Upper lobe of left lung (tissue), 6 donors: ENCODE results near the gene RNF123. TPM values are rescaled to one million over a fixed set of nuclear protein-coding genes. Genes with fewer than 3 reads are reported as not detected.

Experiments
- ATAC-seq, 2 donors: fragments of 200-7000 bp; cut with Tn5 transposase; one replicate each; pipeline ENCODE4 v1.9.1; 2022; ENCODE audit warnings: mild to moderate bottlenecking in 2 of 2, moderate library complexity in 2 of 2; ENCODE audit not compliant: low FRiP score in 2 of 2
- DNase-seq, 2 donors: peaks; one replicate each; pipeline ENCODE4 v3.0.0-alpha.2; 2019 to 2020
- H3K27ac ChIP-seq, 4 donors: fragments of 200-600 bp; sonication (generic); one replicate each; pipeline ENCODE4 v1.5.1; 2016 to 2019
- H3K27me3 ChIP-seq, 4 donors: fragments of 200-600 bp; sonication (generic); one replicate each; pipeline ENCODE4 v1.5.1; 2017 to 2019
- H3K36me3 ChIP-seq, 4 donors: fragments of 200-600 bp; sonication (generic); one replicate each; pipeline ENCODE4 v1.5.1; 2016 to 2019
- H3K4me1 ChIP-seq, 4 donors: fragments of 200-600 bp; sonication (generic); one replicate each; pipeline ENCODE4 v1.5.1; 2018 to 2019
- H3K4me3 ChIP-seq, 4 donors: fragments of 200-600 bp; sonication (generic); one replicate each; pipeline ENCODE4 v1.5.1; 2017 to 2019; ENCODE audit warnings: mild to moderate bottlenecking in 2 of 4, moderate library complexity in 1 of 4
- H3K9me3 ChIP-seq, 4 donors: fragments of 200-600 bp; sonication (generic); one replicate each; pipeline ENCODE4 v1.5.1; 2018 to 2019
- EP300 ChIP-seq, 4 donors: sonication (generic); formaldehyde crosslinking; IDR thresholded peaks; one replicate each; pipeline ENCODE4 v1.5.1; 2017; ENCODE audit warnings: antibody characterized with exemption in 4 of 4, control low read depth in 2 of 4
- POLR2A ChIP-seq, 4 donors: fragments of 450-650 bp; IDR thresholded peaks; one replicate each; pipeline ENCODE4 v1.5.1; 2016 to 2017; ENCODE audit warnings: antibody characterized with exemption in 4 of 4, mild to moderate bottlenecking in 2 of 4
- POLR2AphosphoS5 ChIP-seq, 2 donors: sonication (generic); formaldehyde crosslinking; IDR thresholded peaks; one replicate each; pipeline ENCODE4 v1.5.1; 2017; ENCODE audit warnings: antibody characterized with exemption in 2 of 2
- WGBS, 2 donors: methylation state at CpG; one replicate each; pipeline ENCODE4 v1.1.5; 2017 to 2018; 5-methylcytosine and 5-hydroxymethylcytosine counted together
- total RNA-seq, 6 donors: library from RNA; depleted of rRNA in 4 of 6; stranded (reverse); fragments of >200 nt in 4 of 6; gene quantifications; one replicate each; pipeline versions ENCODE4 v1.1.0 to v1.2.1, GENCODE V29; 2016 to 2021
- TF ChIP-seq, protein P1 (sequence below), 6 experiments: fragments of 450-650 bp in 4 of 6; fragments of 200-600 bp in 2 of 6; sonication (generic) in 2 of 6; IDR thresholded peaks; one replicate each; pipeline ENCODE4 v1.5.1; 2016 to 2019; ENCODE audit warnings: antibody characterized with exemption in 6 of 6
- donor health status: DM: no; HTN: no; CAD: no; lungs with moderate emphysema.
- donor health status: DM: no; HTN: yes; CAD: no; lungs with severe emphysema.

Gene RNF123
- total RNA-seq, 6 donors from 2014 or later, result 14.2 to 71.2 (median 42.2) TPM

GRCh38 chr3:49732597-49732996, 43.2 kb downstream of the RNF123 start:
- peaks cover 0 to 7% (median 2%) of the 10 kb centered on the region in 4 donors for H3K4me1 ChIP-seq
- H3K4me3 ChIP-seq, result no peak overlapping the region
- DNase-seq (no peak), ATAC-seq (peak in 1 of 2 donors; percentile 11)
- TF ChIP-seq POLR2A (IDR thresholded peaks at IDR 0.05) (no peak), EP300 (IDR thresholded peaks at IDR 0.05) (no peak), POLR2AphosphoS5 (IDR thresholded peaks at IDR 0.05) (no peak)
- TF ChIP-seq, protein P1, sequence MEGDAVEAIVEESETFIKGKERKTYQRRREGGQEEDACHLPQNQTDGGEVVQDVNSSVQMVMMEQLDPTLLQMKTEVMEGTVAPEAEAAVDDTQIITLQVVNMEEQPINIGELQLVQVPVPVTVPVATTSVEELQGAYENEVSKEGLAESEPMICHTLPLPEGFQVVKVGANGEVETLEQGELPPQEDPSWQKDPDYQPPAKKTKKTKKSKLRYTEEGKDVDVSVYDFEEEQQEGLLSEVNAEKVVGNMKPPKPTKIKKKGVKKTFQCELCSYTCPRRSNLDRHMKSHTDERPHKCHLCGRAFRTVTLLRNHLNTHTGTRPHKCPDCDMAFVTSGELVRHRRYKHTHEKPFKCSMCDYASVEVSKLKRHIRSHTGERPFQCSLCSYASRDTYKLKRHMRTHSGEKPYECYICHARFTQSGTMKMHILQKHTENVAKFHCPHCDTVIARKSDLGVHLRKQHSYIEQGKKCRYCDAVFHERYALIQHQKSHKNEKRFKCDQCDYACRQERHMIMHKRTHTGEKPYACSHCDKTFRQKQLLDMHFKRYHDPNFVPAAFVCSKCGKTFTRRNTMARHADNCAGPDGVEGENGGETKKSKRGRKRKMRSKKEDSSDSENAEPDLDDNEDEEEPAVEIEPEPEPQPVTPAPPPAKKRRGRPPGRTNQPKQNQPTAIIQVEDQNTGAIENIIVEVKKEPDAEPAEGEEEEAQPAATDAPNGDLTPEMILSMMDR (IDR thresholded peaks at IDR 0.05), result no peak
- H3K36me3 ChIP-seq, result peaks cover 23 to 90% (median 62%) of the 10 kb centered on the region in 4 donors
- H3K9me3 ChIP-seq, result no peaks in the 10 kb centered on the region
- no peaks in the 10 kb centered on the region for H3K27me3 ChIP-seq
- H3K27ac ChIP-seq, result no peak overlapping the region
- WGBS, 2 donors, result 88 to 93% methylated on average over 10 to 11 of the region's 11 CpGs

- H3K27me3 ChIP-seq, result no peaks in the 10 kb centered on the region
- no peak overlapping the region for H3K4me3 ChIP-seq
- H3K9me3 ChIP-seq, result no peaks in the 10 kb centered on the region
- DNase-seq (no peak), ATAC-seq (no peak)
- peaks cover 0 to 7% (median 2%) of the 10 kb centered on the region in 4 donors for H3K4me1 ChIP-seq
- no peak overlapping the region for H3K27ac ChIP-seq
- 68 to 92% methylated on average over 1 of the region's 1 CpG for whole genome bisulfite sequencing, 2 donors
- TF ChIP-seq POLR2AphosphoS5 (IDR thresholded peaks at IDR 0.05) (no peak), EP300 (IDR thresholded peaks at IDR 0.05) (no peak), POLR2A (IDR thresholded peaks at IDR 0.05) (no peak)
- TF ChIP-seq, protein P1 (IDR thresholded peaks at IDR 0.05), result no peak
- H3K36me3 ChIP-seq, result peaks cover 23 to 91% (median 64%) of the 10 kb centered on the region in 4 donors
These were observed 44.2 kb downstream of the RNF123 start for GRCh38 chr3:49733551-49733950.

DNA sequence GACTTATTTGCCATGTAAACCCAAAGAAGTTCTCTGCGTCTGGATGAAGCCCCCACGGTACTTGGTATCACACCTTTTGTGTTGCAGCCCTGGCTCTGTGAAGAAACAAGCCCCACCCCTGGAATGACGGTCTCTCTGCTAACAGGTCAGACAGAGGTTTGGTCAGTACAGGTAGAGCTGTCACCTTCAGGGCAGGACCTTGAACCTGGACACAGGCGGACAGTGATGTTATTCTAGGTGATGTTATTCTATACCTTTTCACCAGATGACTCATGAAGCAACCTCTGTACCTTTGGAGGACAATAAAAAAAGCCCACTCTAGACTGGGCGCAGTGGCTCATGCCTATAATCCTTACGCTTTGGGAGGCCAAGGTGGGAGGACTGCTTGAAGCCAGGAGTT, 45.4 kb downstream of the RNF123 start:
- H3K27me3 ChIP-seq, result no peaks in the 10 kb centered on the region
- DNase-seq (no peak), ATAC-seq (peak in 1 of 2 donors; percentile 24)
- no peak overlapping the region for H3K4me3 ChIP-seq
- peaks cover 0 to 7% (median 2%) of the 10 kb centered on the region in 4 donors for H3K4me1 ChIP-seq
- WGBS, 2 donors, result 97 to 99% methylated on average over 5 to 6 of the region's 6 CpGs
- TF ChIP-seq, protein P1 (IDR thresholded peaks at IDR 0.05), result no peak
- TF ChIP-seq EP300 (IDR thresholded peaks at IDR 0.05) (no peak), POLR2A (IDR thresholded peaks at IDR 0.05) (no peak), POLR2AphosphoS5 (IDR thresholded peaks at IDR 0.05) (no peak)
- H3K36me3 ChIP-seq, result peaks cover 23 to 85% (median 62%) of the 10 kb centered on the region in 4 donors
- H3K9me3 ChIP-seq, result no peaks in the 10 kb centered on the region
- H3K27ac ChIP-seq, result no peak overlapping the region

DNA sequence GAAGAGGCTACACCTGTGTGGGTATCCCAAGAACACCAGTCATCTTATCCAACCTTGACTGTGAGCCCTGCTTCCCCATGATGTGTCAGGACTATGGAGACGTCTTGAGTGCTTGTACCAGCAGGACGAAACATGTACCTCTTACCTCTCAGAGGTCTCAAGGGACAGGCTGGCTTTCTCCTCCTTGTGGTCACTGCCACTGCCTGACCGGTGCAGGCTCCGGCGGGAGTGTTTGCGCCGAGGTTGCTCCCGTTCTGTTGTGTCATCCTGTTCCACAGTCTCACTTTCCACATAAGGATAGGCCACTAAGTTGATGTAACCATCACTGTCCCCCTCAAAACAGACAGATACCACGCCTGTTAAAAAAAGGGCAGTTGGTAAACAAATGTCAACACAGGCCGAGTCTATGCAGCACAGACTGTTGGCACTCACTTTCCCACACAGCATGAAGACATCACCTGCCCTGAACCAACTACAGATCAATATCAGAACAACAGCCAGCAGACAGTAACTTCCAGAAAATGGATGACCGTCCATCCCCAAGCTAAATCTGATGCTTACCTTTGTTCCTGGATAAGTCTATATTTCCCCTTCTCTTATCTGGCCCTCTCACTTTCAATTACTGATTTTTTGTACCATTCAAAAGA, 48.8 kb downstream of the RNF123 start:
- ATAC-seq (no peak), DNase-seq (no peak)
- no peaks in the 10 kb centered on the region for H3K27me3 ChIP-seq
- H3K27ac ChIP-seq, result no peak overlapping the region
- H3K4me1 ChIP-seq, result peaks cover 0 to 7% (median 2%) of the 10 kb centered on the region in 4 donors
- WGBS, 2 donors, result 95% methylated on average over 11 of the region's 11 CpGs
- H3K4me3 ChIP-seq, result no peak overlapping the region
- TF ChIP-seq POLR2AphosphoS5 (IDR thresholded peaks at IDR 0.05), result no peak
- TF ChIP-seq EP300 (IDR thresholded peaks at IDR 0.05), result no peak
- no peak for TF ChIP-seq POLR2A (IDR thresholded peaks at IDR 0.05)
- TF ChIP-seq, protein P1 (IDR thresholded peaks at IDR 0.05), result no peak
- peaks cover 17 to 72% (median 37%) of the 10 kb centered on the region in 4 donors for H3K36me3 ChIP-seq
- H3K9me3 ChIP-seq, result no peaks in the 10 kb centered on the region

DNA sequence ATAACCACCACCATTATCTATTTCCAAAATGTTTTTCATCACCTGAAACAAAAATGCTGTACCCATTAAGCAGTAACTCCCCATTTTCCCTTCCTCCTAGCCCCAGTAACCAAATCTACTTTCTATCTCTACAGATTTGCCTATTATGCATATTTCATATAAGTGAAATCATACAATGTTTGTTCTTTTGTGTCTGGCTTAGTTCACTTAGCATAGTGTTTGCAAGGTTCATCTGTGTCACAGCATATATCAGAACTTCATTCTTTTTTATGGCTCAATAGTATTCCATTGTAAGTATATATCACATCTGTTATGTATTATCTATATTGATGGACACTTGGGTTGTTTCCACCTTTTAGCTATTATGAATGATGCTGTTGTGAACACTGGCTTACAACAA, 51.1 kb downstream of the RNF123 start:
- Histone ChIP-seq H3K9me3 (no peaks in the 10 kb centered on the region), H3K4me1 (no peaks in the 10 kb centered on the region), H3K27ac (no peak overlapping the region), H3K27me3 (no peaks in the 10 kb centered on the region), H3K4me3 (no peak overlapping the region), H3K36me3 (peaks cover 11 to 70% (median 26%) of the 10 kb centered on the region in 4 donors)
- ATAC-seq (no peak), DNase-seq (no peak)
- TF ChIP-seq, protein P1 (IDR thresholded peaks at IDR 0.05), result no peak
